Ishikawa (cell line): Measurements from ENCODE around the gene PIP4K2C.

ENCODE experiments used
- CEBPB ChIP-seq: IDR thresholded peaks from 2 replicates; pipeline ENCODE4 v1.6.1; 2012
- CREB1 ChIP-seq: IDR thresholded peaks from 2 replicates; pipeline ENCODE4 v1.6.1; 2012; ENCODE audit warnings: low read depth
- EGR1 ChIP-seq: IDR thresholded peaks from 2 replicates; pipeline ENCODE4 v1.6.1; 2012
- EP300 ChIP-seq: IDR thresholded peaks from 2 replicates; pipeline ENCODE4 v1.6.1; 2012; ENCODE audit warnings: borderline replicate concordance
- FOXM1 ChIP-seq: IDR thresholded peaks from 2 replicates; pipeline ENCODE4 v1.6.1; 2012; ENCODE audit warnings: low read depth, borderline replicate concordance
- NFIC ChIP-seq: IDR thresholded peaks from 2 replicates; pipeline ENCODE4 v1.6.1; 2012
- RAD21 ChIP-seq: IDR thresholded peaks from 2 replicates; pipeline ENCODE4 v1.6.1; 2012; ENCODE audit warnings: low read depth
- TAF1 ChIP-seq: IDR thresholded peaks from 2 replicates; pipeline ENCODE4 v1.6.1; 2012; ENCODE audit warnings: low read depth, mild to moderate bottlenecking
- TCF12 ChIP-seq: IDR thresholded peaks from 2 replicates; pipeline ENCODE4 v1.6.1; 2012; ENCODE audit warnings: low read depth
- TEAD4 ChIP-seq: IDR thresholded peaks from 2 replicates; pipeline ENCODE4 v1.6.1; 2012
- YY1 ChIP-seq: IDR thresholded peaks from 2 replicates; pipeline ENCODE4 v1.6.1; 2012; ENCODE audit warnings: low read depth
- ZBTB7A ChIP-seq: IDR thresholded peaks from 2 replicates; pipeline ENCODE4 v1.6.1; 2012; ENCODE audit warnings: low read depth
- TF ChIP-seq, protein P1 (sequence below): IDR thresholded peaks from 2 replicates; pipeline ENCODE4 v1.6.1; 2012
- TF ChIP-seq, protein P2 (sequence below): IDR thresholded peaks from 2 replicates; pipeline ENCODE4 v1.6.1; 2012
- TF ChIP-seq, protein P3 (sequence below): IDR thresholded peaks from 2 replicates; pipeline ENCODE4 v1.6.1; 2012; ENCODE audit warnings: low read depth, mild to moderate bottlenecking

Gene PIP4K2C

DNA sequence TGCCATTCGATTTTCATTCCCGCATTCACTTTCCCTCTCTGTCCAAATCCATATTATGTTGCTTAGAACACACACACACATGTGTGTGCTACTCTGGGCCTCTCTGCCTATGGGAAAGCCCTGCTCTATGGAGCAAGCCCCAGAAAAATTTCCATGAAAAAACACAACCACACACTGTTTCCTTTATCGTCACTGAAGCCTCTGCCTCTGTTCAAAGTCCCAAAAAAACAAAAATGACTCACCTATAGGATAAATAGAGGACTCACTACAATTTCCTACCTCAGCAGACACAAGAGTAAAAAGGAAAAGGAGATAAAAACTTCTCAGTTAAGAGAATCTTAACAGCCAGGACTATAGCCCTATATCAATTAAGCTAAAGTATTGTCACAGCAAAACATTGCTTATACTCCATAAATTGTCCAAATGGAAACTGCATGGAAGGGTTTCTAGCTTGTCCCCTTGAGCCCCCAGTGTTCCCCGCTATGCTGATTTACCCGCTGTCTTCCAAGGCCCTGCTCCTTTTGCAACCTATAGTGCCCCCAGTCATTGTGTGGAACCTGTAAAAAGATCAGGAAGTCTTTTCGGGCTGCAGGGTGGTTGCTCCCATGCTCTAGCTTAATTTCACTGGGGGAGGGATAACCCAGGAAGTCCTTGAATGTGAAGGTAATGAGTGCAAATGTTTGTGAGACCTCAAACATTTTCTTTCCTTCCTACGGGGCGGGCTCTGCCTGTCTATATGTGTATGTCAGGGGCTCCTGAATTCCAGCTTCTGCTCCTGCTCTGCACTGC lies 11.1 kb upstream of the PIP4K2C start:
- TF ChIP-seq, protein P1, sequence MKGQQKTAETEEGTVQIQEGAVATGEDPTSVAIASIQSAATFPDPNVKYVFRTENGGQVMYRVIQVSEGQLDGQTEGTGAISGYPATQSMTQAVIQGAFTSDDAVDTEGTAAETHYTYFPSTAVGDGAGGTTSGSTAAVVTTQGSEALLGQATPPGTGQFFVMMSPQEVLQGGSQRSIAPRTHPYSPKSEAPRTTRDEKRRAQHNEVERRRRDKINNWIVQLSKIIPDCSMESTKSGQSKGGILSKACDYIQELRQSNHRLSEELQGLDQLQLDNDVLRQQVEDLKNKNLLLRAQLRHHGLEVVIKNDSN: no peak
- TF ChIP-seq NFIC (no peak), CREB1 (no peak), EGR1 (no peak), CEBPB (no peak)
- TF ChIP-seq, protein P2, sequence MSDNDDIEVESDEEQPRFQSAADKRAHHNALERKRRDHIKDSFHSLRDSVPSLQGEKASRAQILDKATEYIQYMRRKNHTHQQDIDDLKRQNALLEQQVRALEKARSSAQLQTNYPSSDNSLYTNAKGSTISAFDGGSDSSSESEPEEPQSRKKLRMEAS: no peak

DNA sequence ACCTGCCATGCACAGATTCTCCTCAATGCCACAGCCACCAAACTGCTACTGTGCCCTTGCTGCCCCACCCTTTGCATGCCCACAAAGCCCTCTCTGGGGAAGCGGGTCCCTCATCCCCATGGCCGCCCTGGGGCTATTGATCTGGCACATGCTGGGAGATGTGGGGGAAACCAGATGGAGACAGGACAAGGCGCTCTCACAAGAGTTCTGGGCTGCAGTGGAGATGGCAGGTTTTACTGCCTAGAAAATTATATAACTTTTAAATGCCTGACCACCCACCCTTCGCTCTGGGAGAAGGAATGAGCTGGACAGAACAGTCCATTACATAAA lies 10.6 kb upstream of the PIP4K2C start:
- TF ChIP-seq, protein P3, sequence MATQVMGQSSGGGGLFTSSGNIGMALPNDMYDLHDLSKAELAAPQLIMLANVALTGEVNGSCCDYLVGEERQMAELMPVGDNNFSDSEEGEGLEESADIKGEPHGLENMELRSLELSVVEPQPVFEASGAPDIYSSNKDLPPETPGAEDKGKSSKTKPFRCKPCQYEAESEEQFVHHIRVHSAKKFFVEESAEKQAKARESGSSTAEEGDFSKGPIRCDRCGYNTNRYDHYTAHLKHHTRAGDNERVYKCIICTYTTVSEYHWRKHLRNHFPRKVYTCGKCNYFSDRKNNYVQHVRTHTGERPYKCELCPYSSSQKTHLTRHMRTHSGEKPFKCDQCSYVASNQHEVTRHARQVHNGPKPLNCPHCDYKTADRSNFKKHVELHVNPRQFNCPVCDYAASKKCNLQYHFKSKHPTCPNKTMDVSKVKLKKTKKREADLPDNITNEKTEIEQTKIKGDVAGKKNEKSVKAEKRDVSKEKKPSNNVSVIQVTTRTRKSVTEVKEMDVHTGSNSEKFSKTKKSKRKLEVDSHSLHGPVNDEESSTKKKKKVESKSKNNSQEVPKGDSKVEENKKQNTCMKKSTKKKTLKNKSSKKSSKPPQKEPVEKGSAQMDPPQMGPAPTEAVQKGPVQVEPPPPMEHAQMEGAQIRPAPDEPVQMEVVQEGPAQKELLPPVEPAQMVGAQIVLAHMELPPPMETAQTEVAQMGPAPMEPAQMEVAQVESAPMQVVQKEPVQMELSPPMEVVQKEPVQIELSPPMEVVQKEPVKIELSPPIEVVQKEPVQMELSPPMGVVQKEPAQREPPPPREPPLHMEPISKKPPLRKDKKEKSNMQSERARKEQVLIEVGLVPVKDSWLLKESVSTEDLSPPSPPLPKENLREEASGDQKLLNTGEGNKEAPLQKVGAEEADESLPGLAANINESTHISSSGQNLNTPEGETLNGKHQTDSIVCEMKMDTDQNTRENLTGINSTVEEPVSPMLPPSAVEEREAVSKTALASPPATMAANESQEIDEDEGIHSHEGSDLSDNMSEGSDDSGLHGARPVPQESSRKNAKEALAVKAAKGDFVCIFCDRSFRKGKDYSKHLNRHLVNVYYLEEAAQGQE: no peak
- no peak for TF ChIP-seq TEAD4

DNA sequence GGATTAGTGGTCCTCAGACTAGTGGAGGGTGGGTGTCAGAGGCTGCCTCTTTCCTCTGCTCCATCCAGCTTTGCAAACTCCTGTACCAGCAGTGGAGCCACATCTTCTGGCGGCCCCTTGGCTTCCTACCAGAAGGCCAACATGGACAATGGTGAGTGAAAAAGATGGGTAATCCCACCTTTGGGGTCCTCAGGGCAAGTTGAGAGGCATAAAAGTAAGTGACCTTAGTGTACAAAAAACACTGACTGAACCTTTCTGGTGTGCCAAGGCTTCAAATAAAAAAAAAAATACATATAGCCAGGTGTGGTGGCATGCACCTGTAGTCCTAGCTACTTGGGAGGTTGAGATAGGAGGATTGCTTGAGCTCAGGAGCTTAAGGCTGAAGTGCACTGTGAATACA lies 9.2 kb upstream of the PIP4K2C start:
- TF ChIP-seq, protein P3: no peak
- TF ChIP-seq CREB1 (no peak), NFIC (no peak), EP300 (no peak)

DNA sequence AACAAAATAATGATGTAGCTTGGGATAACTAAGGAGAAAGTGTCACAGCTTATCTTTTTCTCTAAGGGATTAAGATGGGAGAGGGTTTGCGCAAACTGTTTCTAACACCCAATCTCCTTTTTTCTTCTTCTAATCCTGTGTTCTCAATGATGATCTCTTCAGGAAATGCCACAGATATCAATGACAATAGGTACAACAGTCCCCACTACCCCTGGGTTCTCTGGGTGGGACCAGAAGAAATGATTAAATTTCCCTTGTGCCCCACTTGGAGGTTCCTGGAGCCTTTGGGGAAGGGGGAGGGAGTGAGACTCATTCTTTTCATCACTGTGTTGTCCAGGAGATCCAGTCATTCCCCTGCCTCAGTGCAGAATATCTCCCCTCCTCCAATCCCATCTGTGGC lies 8.6 kb upstream of the PIP4K2C start:
- TF ChIP-seq EGR1 (no peak), NFIC (no peak), EP300 (no peak), RAD21 (no peak), TAF1 (no peak)
- TF ChIP-seq, protein P2: no peak

DNA sequence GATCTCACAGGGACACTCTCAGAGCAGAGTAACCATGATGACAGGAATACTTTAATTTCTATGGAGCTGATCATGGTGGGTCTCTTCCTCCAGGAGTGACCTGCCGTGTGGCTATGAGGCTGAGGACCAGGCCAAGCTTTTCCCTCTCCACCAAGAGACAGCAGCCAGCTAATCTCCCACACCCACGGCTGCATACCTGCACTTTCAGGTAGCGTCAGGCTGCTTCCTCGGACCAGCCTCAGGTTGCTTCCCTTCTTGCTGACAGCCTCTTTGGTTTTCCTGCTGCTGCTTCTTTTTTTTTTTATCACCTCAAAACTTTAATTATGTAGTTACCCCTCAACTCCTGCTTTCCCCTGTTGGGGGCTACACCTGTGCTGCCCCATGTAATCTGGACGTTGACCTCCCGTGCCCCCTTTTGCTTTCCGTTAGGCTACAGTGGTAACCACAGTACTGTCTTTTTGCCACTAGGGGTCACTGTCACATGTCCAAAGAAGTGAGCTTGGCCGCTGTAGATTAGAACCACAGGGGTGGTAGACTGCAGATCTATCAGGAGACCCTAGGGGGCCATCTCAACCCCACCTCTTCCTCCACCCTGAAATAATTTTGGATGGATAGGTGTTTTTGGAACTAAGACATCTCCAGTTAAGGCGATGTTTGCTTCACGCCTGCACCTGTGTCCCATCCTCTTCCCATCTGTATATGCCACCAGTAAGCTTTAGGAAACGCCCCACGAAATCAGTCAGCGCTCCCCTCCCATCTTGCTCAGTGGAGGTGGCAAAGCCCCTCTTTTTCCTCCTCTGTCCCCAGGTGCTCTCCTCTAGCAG lies 7.8 kb upstream of the PIP4K2C start:
- TF ChIP-seq ZBTB7A: 0 out of 2 replicates have a peak, but pooled peaks have one; percentile 42
- no peak for TF ChIP-seq TCF12
- no peak for TF ChIP-seq EP300
- TF ChIP-seq CREB1: no peak
- TF ChIP-seq, protein P1: no peak
- TF ChIP-seq RAD21: peak; percentile 96

DNA sequence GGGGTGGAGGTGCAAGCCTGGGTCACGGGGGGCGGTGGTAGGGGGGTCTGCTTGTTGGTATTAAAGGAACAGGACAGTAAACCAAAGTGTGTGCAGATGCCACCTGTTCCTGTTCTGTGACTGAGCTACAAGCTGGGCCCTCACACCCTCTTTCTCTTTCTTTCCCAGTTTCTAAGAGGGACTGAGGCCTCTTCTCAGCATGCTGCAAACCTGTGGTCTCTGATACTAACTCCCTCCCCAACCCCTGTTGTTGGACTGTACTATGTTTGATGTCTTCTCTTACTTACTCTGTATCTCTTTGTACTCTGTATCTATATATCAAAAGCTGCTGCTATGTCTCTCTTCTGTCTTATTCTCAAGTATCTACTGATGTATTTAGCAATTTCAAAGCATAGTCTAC lies 6.9 kb upstream of the PIP4K2C start:
- TF ChIP-seq TEAD4 (no peak), TCF12 (no peak), CEBPB (no peak), YY1 (no peak), FOXM1 (no peak), EP300 (no peak), CREB1 (no peak), ZBTB7A (no peak), TAF1 (no peak), NFIC (no peak), EGR1 (no peak), RAD21 (no peak)
- TF ChIP-seq, protein P3: no peak
- TF ChIP-seq, protein P1: no peak
- TF ChIP-seq, protein P2: no peak
